GM19043 (cell line): ENCODE results near the gene RASGRP2.

Source experiments
- ATAC-seq: cut with Tn5 transposase; IDR thresholded peaks from one replicate; pipeline ENCODE4 v1.9.1; 2021; ENCODE audit warnings: low read depth; ENCODE audit not compliant: unreplicated experiment

Gene RASGRP2

DNA sequence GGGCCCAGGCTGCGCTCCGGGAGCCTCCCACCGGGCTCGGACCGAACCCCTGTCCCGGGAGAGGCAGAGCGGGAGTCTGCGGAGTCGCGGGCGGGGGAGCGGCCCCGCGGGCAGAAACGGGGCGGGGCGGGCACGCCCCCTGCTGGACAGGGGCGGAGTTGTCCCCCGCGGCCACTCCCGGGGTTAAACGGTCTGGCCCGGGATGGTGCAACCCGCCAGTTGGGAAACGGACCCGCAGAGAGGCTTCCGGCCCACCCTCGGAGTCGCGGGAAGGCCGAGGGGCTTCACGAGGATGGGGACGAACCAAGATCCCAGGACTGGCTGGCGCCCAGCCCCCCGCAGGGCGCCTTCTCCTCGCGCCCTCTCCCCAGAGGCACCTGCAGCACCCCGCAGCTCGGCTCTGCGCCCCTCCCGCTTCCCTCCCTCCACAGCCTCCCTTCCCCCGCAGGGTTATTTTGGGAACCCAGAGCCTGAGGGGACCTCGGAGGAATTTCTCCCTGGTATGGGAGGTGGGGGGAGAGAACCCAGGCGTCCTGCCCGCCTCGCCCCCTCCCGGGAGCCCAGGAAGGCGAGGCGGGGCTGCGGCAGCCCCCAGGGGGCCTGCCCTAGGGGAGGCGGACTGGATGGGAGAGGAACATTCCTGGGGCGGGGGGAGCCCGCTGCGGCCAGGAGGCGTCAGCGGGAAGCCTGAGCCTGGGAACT lies 902 bp downstream of the RASGRP2 start:
- no peak for ATAC-seq

DNA sequence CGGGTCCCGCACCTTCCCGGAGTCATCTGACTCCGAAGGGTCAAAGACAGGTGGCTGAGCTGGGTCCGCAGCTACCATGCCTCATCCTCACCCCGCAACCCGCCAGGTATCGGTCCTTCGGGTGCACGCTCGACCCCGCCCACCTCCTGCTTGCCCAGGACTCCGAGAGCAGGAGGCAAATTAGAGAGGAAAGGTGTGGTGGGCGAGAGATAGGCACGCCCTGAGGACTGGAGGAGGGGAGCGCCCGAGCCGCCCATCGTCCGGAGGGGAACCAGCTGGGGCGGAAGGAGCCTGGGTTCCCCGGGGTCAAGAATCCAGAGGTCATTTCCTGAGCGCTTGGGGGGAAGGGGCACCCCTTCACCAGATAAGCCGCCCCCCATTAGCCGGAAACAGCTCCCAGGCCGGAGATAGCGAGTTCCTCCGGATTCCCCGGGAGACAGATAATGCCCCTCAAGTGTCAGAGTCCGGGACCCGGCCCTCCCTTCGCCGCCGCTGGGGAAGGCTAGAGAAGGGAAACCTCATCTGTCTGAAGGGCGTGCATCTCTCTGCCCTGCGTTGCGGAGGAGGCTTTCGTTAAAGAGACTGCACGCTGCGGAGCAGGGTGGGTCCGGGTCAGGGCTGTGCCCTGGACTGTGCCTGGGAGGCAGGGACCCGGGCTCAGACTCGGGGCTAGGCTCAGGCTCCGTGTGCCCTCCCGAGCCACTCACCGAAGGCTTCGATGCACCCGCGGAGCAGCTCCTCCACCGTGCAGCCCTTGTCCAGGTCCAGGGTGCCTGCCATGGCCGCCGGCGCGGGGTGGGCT lies 1.7 kb downstream of the RASGRP2 start:
- ATAC-seq = no peak

DNA sequence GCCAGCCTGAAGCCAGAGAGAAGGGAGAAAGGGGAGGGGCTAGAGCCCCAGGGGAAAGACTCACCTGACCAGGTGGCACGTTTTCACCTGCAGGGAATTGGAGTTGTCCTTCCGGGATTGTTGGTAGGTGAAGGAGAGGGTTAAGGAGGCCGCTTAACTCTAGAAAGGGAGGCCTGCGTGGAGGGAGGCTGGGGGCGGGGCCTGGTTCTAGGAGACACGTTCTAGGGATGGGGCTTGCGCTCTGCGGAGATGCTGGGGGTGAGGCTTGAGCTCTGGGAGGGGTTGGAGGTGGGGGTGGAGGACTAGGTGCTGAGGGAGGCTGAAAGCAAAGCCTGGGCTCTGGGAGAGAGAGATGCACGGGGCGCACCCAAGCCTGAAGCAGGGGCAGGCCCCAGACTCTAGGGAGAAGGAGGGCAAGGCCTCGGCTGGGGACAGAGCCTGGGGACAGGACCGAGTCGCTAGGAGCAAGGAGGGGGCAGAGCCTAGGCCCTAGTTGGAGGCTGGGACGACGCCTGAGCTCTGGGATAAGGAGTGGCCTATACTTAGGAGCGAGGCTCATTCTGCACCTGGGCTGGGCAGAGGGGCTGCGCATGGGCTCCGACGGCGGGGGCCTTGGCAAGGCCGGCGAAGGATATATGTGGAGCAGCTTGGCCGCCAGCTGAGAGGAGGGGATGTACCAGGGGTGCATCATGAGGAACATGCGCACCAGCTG lies 2.4 kb downstream of the RASGRP2 start:
- no peak for ATAC-seq

GRCh38 chr11:64739871-64740270 lies 4.1 kb downstream of the RASGRP2 start:
- no peak for ATAC-seq

GRCh38 chr11:64736654-64737053 lies 7.3 kb downstream of the RASGRP2 start:
- ATAC-seq = no peak

DNA sequence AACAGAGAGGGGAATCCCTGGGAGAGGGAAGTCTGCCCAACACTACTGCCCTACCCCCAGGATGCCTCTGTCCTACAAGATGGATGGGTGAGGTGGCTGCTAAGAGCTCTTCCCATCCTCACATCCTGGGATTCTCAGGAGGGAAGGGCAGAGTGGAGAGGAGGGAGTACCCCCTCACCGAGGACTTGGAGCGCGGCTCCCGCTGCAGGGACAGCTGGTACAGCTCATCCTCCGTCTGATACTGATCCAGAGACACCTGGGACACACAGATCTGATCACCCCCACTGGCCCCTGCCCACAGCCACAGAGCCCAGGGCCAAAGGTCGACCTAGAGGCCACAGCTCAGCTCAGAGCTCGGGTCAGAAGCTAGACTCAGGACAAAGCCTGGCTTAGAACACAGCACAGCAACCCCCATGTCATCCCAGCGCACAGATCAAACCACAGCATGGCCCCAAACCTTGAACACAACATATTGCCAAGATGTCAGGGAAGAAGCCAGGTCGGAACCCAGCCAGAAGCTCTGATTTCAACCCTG lies 8.2 kb downstream of the RASGRP2 start:
- ATAC-seq = no peak

- ATAC-seq = no peak
Measured at GRCh38 chr11:64734811-64735724, 8.9 kb downstream of the RASGRP2 start.

DNA sequence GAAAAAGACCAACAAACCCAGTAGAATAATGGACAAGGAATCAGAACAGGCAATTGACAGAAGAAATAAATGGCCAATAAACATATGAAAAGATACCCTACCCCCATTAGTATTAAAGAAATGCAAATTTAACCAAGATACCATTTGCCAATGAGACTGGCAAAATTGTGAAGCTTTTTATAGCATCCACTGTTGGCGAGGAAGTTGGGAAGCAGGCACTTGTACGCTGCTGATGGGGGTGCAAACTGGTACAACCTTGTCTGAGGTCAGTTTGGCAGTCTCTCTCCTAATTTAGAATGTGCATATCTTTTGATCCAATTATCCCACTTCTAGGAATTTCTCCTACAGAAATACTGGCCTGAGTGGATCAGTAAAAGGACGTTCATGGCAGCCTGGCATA lies 12.3 kb downstream of the RASGRP2 start:
- ATAC-seq = no peak

GRCh38 chr11:64729851-64730382 lies 14.0 kb downstream of the RASGRP2 start:
- ATAC-seq = no peak

- no peak for ATAC-seq
Measured at GRCh38 chr11:64728757-64729365, 15.1 kb downstream of the RASGRP2 start.

DNA sequence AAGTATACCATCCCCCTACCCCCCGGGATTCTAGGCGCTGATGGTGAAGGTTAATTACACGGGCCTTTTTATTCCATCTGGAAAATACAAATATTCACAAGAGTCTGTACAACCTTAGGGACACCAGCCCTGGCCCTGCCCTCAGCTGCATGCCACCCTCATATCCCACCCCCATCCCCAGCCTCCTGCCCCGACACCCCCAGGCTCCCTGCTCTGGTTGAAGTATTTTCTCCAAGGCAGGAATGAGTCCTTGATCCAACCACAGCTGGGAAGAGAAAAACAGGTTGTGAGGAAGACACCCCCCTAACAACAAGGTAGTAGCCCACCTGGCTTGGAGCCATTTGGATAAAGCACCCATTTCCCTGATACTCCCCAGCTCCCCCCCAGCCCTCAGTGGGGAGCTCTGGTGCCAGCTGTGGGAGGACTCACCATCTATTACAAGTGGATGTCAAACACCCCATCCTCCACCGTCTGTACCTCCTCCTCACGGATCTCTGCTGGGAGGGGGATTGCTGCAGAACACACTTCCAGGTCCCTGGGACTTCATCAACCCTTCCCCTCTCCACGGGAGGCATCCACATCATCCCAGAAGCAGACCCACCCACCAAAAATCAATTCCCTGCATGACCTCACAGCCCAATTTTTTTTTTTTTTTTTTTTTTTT lies 16.9 kb downstream of the RASGRP2 start:
- no peak for ATAC-seq

DNA sequence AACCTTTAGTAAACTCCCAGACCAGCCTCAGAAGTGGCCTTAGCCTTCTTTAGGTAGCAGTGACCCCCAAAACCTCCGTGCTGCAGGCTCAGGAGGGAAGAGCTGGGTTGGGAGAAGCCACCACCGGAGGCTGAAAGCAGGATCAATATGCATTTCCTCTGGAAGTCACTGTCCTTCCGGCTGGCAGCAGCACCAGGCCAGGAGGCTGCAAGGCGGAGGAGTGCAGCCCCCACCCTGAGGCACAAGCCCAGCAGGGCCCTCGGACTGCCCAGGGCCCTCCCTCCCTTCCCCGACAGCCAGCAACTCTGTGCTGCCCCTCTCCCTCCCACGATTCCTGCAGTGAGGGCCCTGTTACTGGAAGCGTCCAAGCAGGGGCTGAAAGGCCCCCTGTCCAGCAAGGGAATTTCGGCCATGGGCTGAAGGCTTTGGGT lies 17.7 kb downstream of the RASGRP2 start:
- ATAC-seq = no peak

- ATAC-seq = no peak
Measured at GRCh38 chr11:64724863-64725532, 18.9 kb downstream of the RASGRP2 start.

GRCh38 chr11:64723907-64724862 lies 19.8 kb downstream of the RASGRP2 start:
- no peak for ATAC-seq

DNA sequence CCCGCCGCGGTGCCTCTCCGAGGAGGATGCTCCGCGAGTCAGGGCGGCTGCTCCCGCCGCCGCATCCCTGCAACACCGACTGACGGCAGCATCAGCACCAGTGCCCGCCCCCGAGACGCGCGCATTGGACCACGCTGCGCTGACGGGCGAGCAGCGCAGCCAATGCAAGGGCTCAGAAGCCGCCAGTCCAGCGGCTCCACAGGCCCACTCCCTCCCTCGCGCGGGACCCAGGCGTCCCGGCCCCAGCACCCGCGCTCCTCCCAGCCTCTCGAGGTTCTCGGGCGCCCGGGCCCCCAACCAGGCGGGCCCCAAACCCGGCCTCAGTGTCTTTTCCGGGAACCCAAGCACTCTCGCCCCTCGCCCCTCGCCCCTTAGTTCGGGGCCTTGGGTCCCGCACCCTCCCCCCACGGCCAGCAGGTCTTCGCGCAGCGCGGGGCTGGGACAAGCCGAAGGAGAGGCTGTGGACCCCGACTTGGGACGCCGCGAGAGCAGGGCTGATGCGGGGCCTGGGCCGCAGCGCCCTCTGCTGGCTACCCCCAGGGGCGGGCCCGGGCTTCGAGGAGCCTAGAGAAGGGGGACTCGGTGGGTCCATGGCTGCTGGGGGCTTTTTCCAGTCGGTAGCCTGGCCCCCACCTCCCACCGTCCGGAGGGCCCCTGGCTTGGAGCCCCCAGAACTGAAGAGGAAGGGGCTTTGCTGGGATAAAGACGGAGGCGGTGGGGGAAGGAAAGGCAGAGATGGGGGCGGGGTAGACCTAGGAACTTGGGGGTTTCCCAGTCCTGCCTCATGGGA lies 20.6 kb downstream of the RASGRP2 start, which contains the start of gene NRXN2:
Gene NRXN2, minus strand, starts transcription at position 81 of the 790 bp plus-strand sequence. CDS start 9,498 bp downstream, outside the sequence.
- peak; percentile 82 for ATAC-seq
